Neutrophil (primary cell): ENCODE results near the gene ANKRD29.

Experiments
- H3K27ac ChIP-seq: fragments of 200-600 bp; sonication (generic); 2 replicates; pipeline ENCODE4 v1.5.1; 2016; ENCODE audit warnings: mild to moderate bottlenecking, moderate library complexity
- H3K27me3 ChIP-seq: fragments of 200-600 bp; sonication (generic); 2 replicates; pipeline ENCODE4 v1.6.0; 2016; ENCODE audit warnings: mild to moderate bottlenecking
- H3K36me3 ChIP-seq: fragments of 200-600 bp; sonication (generic); 2 replicates; pipeline ENCODE4 v1.5.1; 2017
- H3K4me1 ChIP-seq, 2 experiments: fragments of 200-600 bp in 1 of 2; sonication (generic) in 1 of 2; 1 replicate in 1 of 2; 2 replicates in 1 of 2; pipeline versions ENCODE4 v1.5.1 to v1.6.1; 2013 to 2016; ENCODE audit warnings: low read depth in 1 of 2, low read length in 1 of 2, mild to moderate bottlenecking in 1 of 2, moderate library complexity in 1 of 2; ENCODE audit not compliant: control insufficient read depth in 1 of 2, insufficient read depth in 1 of 2
- H3K4me3 ChIP-seq, 2 experiments: fragments of 200-600 bp in 1 of 2; sonication (generic) in 1 of 2; 1 replicate in 1 of 2; 2 replicates in 1 of 2; pipeline ENCODE4 v1.5.1; 2013 to 2016; ENCODE audit warnings: low read depth in 1 of 2, low read length in 1 of 2, mild to moderate bottlenecking in 1 of 2, moderate library complexity in 1 of 2
- H3K9me3 ChIP-seq: fragments of 200-600 bp; sonication (generic); 2 replicates; pipeline ENCODE4 v1.5.1; 2016
- TF ChIP-seq, protein P1 (sequence below): fragments of 200-600 bp; sonication (generic); IDR thresholded peaks from 2 replicates; pipeline ENCODE4 v1.5.1; 2016; ENCODE audit warnings: antibody characterized with exemption

Gene ANKRD29

DNA sequence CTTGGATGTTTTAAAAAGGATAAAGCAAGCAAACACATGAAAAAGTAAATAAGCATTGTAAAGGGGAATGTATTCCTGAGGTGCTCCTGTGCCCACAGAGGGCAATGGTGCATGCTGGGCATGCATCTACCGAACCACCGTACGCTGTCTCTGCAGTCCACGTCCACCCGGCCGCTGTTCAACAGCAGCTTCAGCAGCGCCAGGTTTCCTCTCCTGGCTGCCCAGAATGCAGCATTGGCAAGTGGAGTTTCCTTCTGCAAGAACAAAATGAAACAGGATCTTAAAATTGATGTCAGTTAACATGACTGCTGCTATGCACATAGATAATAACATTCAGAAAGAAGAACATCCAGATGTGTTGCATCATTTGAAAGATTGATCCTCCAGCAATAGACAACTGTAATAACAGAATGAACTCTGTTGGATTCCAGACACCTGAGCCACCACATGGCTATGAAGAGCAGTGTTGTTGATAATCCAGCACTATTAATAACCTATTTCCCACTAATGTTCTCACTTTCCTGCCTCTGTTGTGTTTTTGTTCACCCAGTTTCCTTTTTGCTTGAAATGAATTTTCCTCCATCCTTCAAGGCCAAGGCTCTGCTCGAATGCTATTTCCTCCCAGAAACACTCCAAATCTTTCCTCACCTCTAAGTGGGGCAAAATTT, 13.6 kb downstream of the ANKRD29 start:
- peaks cover 33% of the 10 kb centered on the region for H3K27me3 ChIP-seq
- TF ChIP-seq, protein P1, sequence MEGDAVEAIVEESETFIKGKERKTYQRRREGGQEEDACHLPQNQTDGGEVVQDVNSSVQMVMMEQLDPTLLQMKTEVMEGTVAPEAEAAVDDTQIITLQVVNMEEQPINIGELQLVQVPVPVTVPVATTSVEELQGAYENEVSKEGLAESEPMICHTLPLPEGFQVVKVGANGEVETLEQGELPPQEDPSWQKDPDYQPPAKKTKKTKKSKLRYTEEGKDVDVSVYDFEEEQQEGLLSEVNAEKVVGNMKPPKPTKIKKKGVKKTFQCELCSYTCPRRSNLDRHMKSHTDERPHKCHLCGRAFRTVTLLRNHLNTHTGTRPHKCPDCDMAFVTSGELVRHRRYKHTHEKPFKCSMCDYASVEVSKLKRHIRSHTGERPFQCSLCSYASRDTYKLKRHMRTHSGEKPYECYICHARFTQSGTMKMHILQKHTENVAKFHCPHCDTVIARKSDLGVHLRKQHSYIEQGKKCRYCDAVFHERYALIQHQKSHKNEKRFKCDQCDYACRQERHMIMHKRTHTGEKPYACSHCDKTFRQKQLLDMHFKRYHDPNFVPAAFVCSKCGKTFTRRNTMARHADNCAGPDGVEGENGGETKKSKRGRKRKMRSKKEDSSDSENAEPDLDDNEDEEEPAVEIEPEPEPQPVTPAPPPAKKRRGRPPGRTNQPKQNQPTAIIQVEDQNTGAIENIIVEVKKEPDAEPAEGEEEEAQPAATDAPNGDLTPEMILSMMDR, result no peak
- no peaks in the 10 kb centered on the region for H3K4me1 ChIP-seq

DNA sequence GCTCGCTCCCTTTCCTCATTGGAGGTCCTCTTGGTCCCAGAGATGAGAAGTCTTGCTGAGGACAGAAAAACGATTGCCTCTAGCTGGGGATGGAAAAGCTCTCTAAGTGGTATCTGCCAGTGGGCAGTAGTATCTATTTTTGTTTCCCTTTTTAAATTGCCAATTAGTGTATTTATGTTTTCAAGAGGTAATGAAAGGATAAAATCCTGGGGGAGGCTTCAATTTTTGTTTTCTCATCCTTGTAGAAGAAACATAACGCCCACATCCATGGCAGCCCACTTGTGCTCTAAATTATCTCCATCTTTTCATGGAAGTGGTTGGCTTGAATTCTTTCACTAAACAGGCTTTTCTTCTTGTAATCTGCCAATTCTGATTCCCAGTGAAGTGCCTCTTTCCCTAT, 14.3 kb downstream of the ANKRD29 start:
- peaks cover 33% of the 10 kb centered on the region for H3K27me3 ChIP-seq
- H3K27ac ChIP-seq, result no peak overlapping the region
- no peaks in the 10 kb centered on the region for H3K4me1 ChIP-seq
- TF ChIP-seq, protein P1, result no peak
- no peaks in the 10 kb centered on the region for H3K9me3 ChIP-seq
- no peak overlapping the region for H3K4me3 ChIP-seq
- no peaks in the 10 kb centered on the region for H3K36me3 ChIP-seq

More for the DNA sequence above, 13.6 kb downstream of the ANKRD29 start:
- H3K9me3 ChIP-seq, result no peaks in the 10 kb centered on the region
- no peak overlapping the region for H3K27ac ChIP-seq
- no peaks in the 10 kb centered on the region for H3K36me3 ChIP-seq
- no peak overlapping the region for H3K4me3 ChIP-seq

DNA sequence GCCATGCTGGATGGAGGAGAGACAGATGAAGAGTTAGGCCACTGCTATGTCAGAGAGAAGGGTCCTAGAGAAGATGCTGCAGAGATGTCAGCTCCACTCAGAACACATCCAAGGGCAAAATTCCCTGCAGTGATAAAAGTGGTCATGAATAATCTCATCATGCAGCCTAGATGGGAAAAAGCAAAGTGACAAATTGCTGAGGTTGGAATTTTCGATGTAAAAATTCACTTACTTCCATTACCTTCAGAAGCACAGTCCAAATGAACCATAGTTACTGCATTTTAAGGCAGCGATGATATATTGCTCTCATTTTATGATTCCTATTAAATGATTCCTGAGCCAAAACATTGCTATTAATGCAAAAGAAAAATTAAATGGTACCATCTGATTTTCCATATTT, 16.4 kb downstream of the ANKRD29 start:
- Histone ChIP-seq H3K27ac (no peak overlapping the region), H3K27me3 (peaks cover 26% of the 10 kb centered on the region), H3K4me1 (no peaks in the 10 kb centered on the region), H3K9me3 (no peaks in the 10 kb centered on the region), H3K4me3 (no peak overlapping the region), H3K36me3 (no peaks in the 10 kb centered on the region)
- TF ChIP-seq, protein P1, result no peak

DNA sequence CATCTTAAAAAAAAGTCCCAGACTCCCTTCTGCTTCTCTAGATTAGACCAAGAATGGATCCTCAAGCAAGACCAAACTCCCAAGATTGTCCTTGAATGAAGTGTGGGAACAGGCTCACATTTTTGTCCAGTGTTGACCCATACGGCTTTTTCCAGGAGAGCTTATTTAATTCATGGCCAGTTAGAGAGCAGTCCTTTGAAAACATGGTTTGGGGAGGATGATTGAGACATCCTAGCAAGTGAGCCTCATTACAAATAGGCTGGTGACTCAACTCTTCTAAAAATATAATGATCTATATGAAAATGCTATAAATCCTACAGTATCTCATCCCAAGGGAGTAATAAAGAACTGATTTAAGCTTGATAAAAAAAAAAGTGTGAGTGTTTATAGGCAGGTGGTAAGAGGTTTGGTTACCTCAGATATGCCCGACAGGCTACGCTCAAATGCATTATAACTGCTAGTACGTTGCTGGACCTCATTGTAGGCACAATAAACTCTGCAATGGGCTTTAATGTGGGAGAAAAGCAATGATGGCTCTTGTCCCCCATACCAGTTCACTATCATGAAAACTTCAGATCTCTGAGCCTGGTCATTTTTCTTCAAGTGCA, 17.0 kb downstream of the ANKRD29 start:
- H3K4me3 ChIP-seq, result no peak overlapping the region
- peaks cover 26% of the 10 kb centered on the region for H3K27me3 ChIP-seq
- H3K9me3 ChIP-seq, result no peaks in the 10 kb centered on the region
- no peak overlapping the region for H3K27ac ChIP-seq
- H3K4me1 ChIP-seq, result no peaks in the 10 kb centered on the region
- no peaks in the 10 kb centered on the region for H3K36me3 ChIP-seq
- TF ChIP-seq, protein P1, result no peak

DNA sequence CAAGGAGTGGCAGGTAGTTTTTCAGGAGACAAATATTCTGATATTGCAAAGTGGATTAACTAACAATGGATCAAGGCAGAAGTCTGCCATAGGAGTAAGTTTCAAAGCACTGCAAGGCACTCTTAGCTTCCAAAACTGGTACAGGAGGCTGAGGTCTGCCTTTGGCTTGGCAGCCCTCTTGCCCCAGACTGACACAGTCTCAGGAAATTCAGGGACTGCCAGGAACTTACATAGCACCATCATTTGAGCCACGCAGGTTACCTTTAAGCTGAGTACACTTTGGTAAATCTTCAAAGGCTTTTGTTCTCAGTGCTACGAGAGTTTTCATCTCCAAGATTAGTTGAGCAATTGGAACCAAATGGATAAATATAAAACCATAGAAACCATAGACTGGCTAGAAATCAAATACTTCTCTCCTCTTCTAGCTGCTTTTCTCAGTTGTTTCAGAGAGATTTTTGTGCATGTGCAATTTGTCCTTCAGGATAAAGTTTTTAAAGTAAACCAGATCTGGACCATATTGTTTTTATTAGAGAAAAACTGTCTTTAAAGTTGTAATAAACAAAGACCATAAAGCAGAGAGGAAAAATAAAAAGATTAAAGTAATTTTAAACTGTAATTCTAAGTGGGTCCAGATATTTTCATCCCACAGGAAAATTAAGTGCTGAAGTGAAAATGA, 18.8 kb downstream of the ANKRD29 start:
- no peak overlapping the region for H3K27ac ChIP-seq
- TF ChIP-seq, protein P1, result no peak
- peaks cover 19% of the 10 kb centered on the region for H3K27me3 ChIP-seq
- no peaks in the 10 kb centered on the region for H3K4me1 ChIP-seq
- H3K9me3 ChIP-seq, result no peaks in the 10 kb centered on the region
- no peaks in the 10 kb centered on the region for H3K36me3 ChIP-seq
- H3K4me3 ChIP-seq, result no peak overlapping the region
